Measurements from ENCODE around the gene ZMAT5.
"Not testable (repeated sequence)": the region's sequence is repeated elsewhere in the genome, so short reads cannot be mapped to it uniquely, and the experiment has no call there.

ZMAT5 gene

GRCh38 chr22:29756341-29756740 lies 10.5 kb downstream of the ZMAT5 start:
- Histone ChIP-seq H3K36me3 (ENCODE audit: insufficient read depth, low read length) (no peaks in the 10 kb centered on the region), H3K27me3 (ENCODE audit: insufficient read depth, low read length) (no peaks in the 10 kb centered on the region), H3K9me3 (ENCODE audit: low read length) (no peaks in the 10 kb centered on the region), H2AFZ (ENCODE audit: low read depth, low read length) (no peak overlapping the region), H3K4me1 (ENCODE audit: insufficient read depth, low read length) (no peaks in the 10 kb centered on the region), H3K4me3 (ENCODE audit: low read length) (no peak overlapping the region)

- Histone ChIP-seq H3K4me3 (ENCODE audit: low read length) (no peak overlapping the region), H2AFZ (ENCODE audit: low read depth, low read length) (no peak overlapping the region), H3K27me3 (ENCODE audit: insufficient read depth, low read length) (no peaks in the 10 kb centered on the region), H3K9me3 (ENCODE audit: low read length) (no peaks in the 10 kb centered on the region), H3K4me1 (ENCODE audit: insufficient read depth, low read length) (no peaks in the 10 kb centered on the region), H3K36me3 (ENCODE audit: insufficient read depth, low read length) (no peaks in the 10 kb centered on the region)
Observed at GRCh38 chr22:29755889-29756288, 10.9 kb downstream of the ZMAT5 start.

- H3K4me3 ChIP-seq (ENCODE audit: low read length); H3K4me1 ChIP-seq (ENCODE audit: insufficient read depth, low read length); H2AFZ ChIP-seq (ENCODE audit: low read depth, low read length); H3K27me3 ChIP-seq (ENCODE audit: insufficient read depth, low read length); H3K36me3 ChIP-seq (ENCODE audit: insufficient read depth, low read length); H3K9me3 ChIP-seq (ENCODE audit: low read length): not testable (repeated sequence)
Observed at GRCh38 chr22:29754658-29755395, 12.0 kb downstream of the ZMAT5 start.

- Histone ChIP-seq H3K4me1 (ENCODE audit: insufficient read depth, low read length) (no peaks in the 10 kb centered on the region), H3K27me3 (ENCODE audit: insufficient read depth, low read length) (no peaks in the 10 kb centered on the region), H3K4me3 (ENCODE audit: low read length) (no peak overlapping the region), H3K9me3 (ENCODE audit: low read length) (no peaks in the 10 kb centered on the region), H2AFZ (ENCODE audit: low read depth, low read length) (no peak overlapping the region), H3K36me3 (ENCODE audit: insufficient read depth, low read length) (no peaks in the 10 kb centered on the region)
Observed at GRCh38 chr22:29753808-29754657, 12.8 kb downstream of the ZMAT5 start.

- Histone ChIP-seq H2AFZ (ENCODE audit: low read depth, low read length) (no peak overlapping the region), H3K4me1 (ENCODE audit: insufficient read depth, low read length) (no peaks in the 10 kb centered on the region), H3K27me3 (ENCODE audit: insufficient read depth, low read length) (no peaks in the 10 kb centered on the region), H3K9me3 (ENCODE audit: low read length) (no peaks in the 10 kb centered on the region), H3K36me3 (ENCODE audit: insufficient read depth, low read length) (peaks cover 11% of the 10 kb centered on the region), H3K4me3 (ENCODE audit: low read length) (no peak overlapping the region)
Observed at GRCh38 chr22:29751669-29752068, 15.1 kb downstream of the ZMAT5 start.

GRCh38 chr22:29750559-29751538 lies 16.0 kb downstream of the ZMAT5 start:
- Histone ChIP-seq H3K27me3 (ENCODE audit: insufficient read depth, low read length) (no peaks in the 10 kb centered on the region), H3K9me3 (ENCODE audit: low read length) (no peaks in the 10 kb centered on the region), H3K4me3 (ENCODE audit: low read length) (no peak overlapping the region), H3K36me3 (ENCODE audit: insufficient read depth, low read length) (peaks cover 11% of the 10 kb centered on the region), H2AFZ (ENCODE audit: low read depth, low read length) (no peak overlapping the region), H3K4me1 (ENCODE audit: insufficient read depth, low read length) (no peaks in the 10 kb centered on the region)

GRCh38 chr22:29750029-29750428 lies 16.8 kb downstream of the ZMAT5 start:
- peaks cover 15% of the 10 kb centered on the region for H3K36me3 ChIP-seq (ENCODE audit: insufficient read depth, low read length)
- no peak overlapping the region for H2AFZ ChIP-seq (ENCODE audit: low read depth, low read length)
- H3K27me3 ChIP-seq (ENCODE audit: insufficient read depth, low read length) = no peaks in the 10 kb centered on the region
- H3K4me3 ChIP-seq (ENCODE audit: low read length) = no peak overlapping the region
- no peaks in the 10 kb centered on the region for H3K4me1 ChIP-seq (ENCODE audit: insufficient read depth, low read length)
- no peaks in the 10 kb centered on the region for H3K9me3 ChIP-seq (ENCODE audit: low read length)

GRCh38 chr22:29748248-29748893 lies 18.4 kb downstream of the ZMAT5 start:
- Histone ChIP-seq H3K36me3 (ENCODE audit: insufficient read depth, low read length) (peaks cover 15% of the 10 kb centered on the region), H3K27me3 (ENCODE audit: insufficient read depth, low read length) (no peaks in the 10 kb centered on the region), H3K9me3 (ENCODE audit: low read length) (no peaks in the 10 kb centered on the region), H3K4me1 (ENCODE audit: insufficient read depth, low read length) (no peaks in the 10 kb centered on the region), H2AFZ (ENCODE audit: low read depth, low read length) (no peak overlapping the region), H3K4me3 (ENCODE audit: low read length) (no peak overlapping the region)

- Histone ChIP-seq H2AFZ (ENCODE audit: low read depth, low read length) (no peak overlapping the region), H3K36me3 (ENCODE audit: insufficient read depth, low read length) (peaks cover 15% of the 10 kb centered on the region)
Observed at GRCh38 chr22:29747832-29748231, 19.0 kb downstream of the ZMAT5 start.

GRCh38 chr22:29744902-29745301 lies 21.9 kb downstream of the ZMAT5 start:
- peaks cover 19% of the 10 kb centered on the region for H3K36me3 ChIP-seq (ENCODE audit: insufficient read depth, low read length)
- no peaks in the 10 kb centered on the region for H3K9me3 ChIP-seq (ENCODE audit: low read length)
- no peaks in the 10 kb centered on the region for H3K4me1 ChIP-seq (ENCODE audit: insufficient read depth, low read length)
- H2AFZ ChIP-seq (ENCODE audit: low read depth, low read length) = no peak overlapping the region
- no peak overlapping the region for H3K4me3 ChIP-seq (ENCODE audit: low read length)
- H3K27me3 ChIP-seq (ENCODE audit: insufficient read depth, low read length) = no peaks in the 10 kb centered on the region

More at GRCh38 chr22:29747832-29748231, 19.0 kb downstream of the ZMAT5 start:
- Histone ChIP-seq H3K27me3 (ENCODE audit: insufficient read depth, low read length) (no peaks in the 10 kb centered on the region), H3K4me1 (ENCODE audit: insufficient read depth, low read length) (no peaks in the 10 kb centered on the region), H3K9me3 (ENCODE audit: low read length) (no peaks in the 10 kb centered on the region), H3K4me3 (ENCODE audit: low read length) (no peak overlapping the region)

GRCh38 chr22:29742326-29742725 lies 24.5 kb downstream of the ZMAT5 start:
- no peak overlapping the region for H2AFZ ChIP-seq (ENCODE audit: low read depth, low read length)
- H3K36me3 ChIP-seq (ENCODE audit: insufficient read depth, low read length) = peaks cover 10% of the 10 kb centered on the region
- H3K27me3 ChIP-seq (ENCODE audit: insufficient read depth, low read length) = no peaks in the 10 kb centered on the region
- H3K4me3 ChIP-seq (ENCODE audit: low read length) = no peak overlapping the region
- no peaks in the 10 kb centered on the region for H3K4me1 ChIP-seq (ENCODE audit: insufficient read depth, low read length)
- no peaks in the 10 kb centered on the region for H3K9me3 ChIP-seq (ENCODE audit: low read length)

- no peaks in the 10 kb centered on the region for H3K27me3 ChIP-seq (ENCODE audit: insufficient read depth, low read length)
- no peak overlapping the region for H2AFZ ChIP-seq (ENCODE audit: low read depth, low read length)
- peaks cover 9% of the 10 kb centered on the region for H3K36me3 ChIP-seq (ENCODE audit: insufficient read depth, low read length)
- no peaks in the 10 kb centered on the region for H3K4me1 ChIP-seq (ENCODE audit: insufficient read depth, low read length)
- no peaks in the 10 kb centered on the region for H3K9me3 ChIP-seq (ENCODE audit: low read length)
- H3K4me3 ChIP-seq (ENCODE audit: low read length) = no peak overlapping the region
Observed at GRCh38 chr22:29741926-29742325, 24.9 kb downstream of the ZMAT5 start.
